Measurements from ENCODE around the gene ANKZF1.
A peak's percentile ranks its signal among the peaks of the same experiment; 100 is the strongest.

The ANKZF1 gene

DNA sequence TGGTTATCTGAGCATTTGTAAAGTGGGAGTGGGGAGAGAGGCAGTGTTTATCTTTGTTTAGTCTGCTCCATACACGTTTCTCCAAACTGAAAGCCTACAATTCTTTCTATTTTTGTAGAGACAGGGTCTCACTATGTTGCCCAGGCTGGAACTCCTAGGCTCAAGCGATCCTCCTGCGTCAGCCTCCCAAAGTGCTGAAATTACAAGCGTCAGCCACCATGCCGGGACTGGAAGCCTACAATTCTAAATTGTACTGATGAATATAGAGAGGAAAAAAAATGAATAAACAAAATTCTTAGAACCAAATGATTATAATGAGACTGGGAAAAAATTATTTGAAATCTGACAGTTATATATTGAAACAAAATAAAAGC is 24.5 kb upstream of the ANKZF1 start:
- peaks cover 20% of the 10 kb centered on the region for H3K36me3 ChIP-seq (ENCODE audit: insufficient read depth, low read length)
- no peak overlapping the region for H3K4me2 ChIP-seq (ENCODE audit: insufficient read depth, low read length)
- peaks cover 25% of the 10 kb centered on the region for H3K4me1 ChIP-seq (ENCODE audit: insufficient read depth, low read length)
- no peaks in the 10 kb centered on the region for H3K27me3 ChIP-seq (ENCODE audit: insufficient read depth, low read length, poor library complexity)
- DNase-seq (no peak), ATAC-seq (ENCODE audit: insufficient read depth, low read depth) (no peak)
- H3K9me3 ChIP-seq (ENCODE audit: insufficient read depth, low read length, severe bottlenecking) = no peaks in the 10 kb centered on the region
- no peak overlapping the region for H2AFZ ChIP-seq (ENCODE audit: low read depth, low read length)
- H3K27ac ChIP-seq (ENCODE audit: low read length) = no peak overlapping the region
- no peak overlapping the region for H3K4me3 ChIP-seq (ENCODE audit: low read depth in 1 of 2, low read length in 2 of 2)
- H4K20me1 ChIP-seq (ENCODE audit: insufficient read depth, low read length) = peaks cover 10% of the 10 kb centered on the region
- no peak for TF ChIP-seq EZH2 (IDR thresholded peaks at IDR 0.05; ENCODE audit: borderline replicate concordance, low read depth, low read length, severe bottlenecking)
- TF ChIP-seq, protein P1, sequence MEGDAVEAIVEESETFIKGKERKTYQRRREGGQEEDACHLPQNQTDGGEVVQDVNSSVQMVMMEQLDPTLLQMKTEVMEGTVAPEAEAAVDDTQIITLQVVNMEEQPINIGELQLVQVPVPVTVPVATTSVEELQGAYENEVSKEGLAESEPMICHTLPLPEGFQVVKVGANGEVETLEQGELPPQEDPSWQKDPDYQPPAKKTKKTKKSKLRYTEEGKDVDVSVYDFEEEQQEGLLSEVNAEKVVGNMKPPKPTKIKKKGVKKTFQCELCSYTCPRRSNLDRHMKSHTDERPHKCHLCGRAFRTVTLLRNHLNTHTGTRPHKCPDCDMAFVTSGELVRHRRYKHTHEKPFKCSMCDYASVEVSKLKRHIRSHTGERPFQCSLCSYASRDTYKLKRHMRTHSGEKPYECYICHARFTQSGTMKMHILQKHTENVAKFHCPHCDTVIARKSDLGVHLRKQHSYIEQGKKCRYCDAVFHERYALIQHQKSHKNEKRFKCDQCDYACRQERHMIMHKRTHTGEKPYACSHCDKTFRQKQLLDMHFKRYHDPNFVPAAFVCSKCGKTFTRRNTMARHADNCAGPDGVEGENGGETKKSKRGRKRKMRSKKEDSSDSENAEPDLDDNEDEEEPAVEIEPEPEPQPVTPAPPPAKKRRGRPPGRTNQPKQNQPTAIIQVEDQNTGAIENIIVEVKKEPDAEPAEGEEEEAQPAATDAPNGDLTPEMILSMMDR (IDR thresholded peaks at IDR 0.05; ENCODE audit: borderline replicate concordance, extremely low read depth, low read length, poor library complexity, severe bottlenecking) = no peak
- peaks cover 6% of the 10 kb centered on the region; the same call in 1 of the 2 replicates for H3K79me2 ChIP-seq (ENCODE audit: insufficient read depth, low read length)
- no peak overlapping the region for H3K9ac ChIP-seq (ENCODE audit: low read depth, low read length)

- Histone ChIP-seq H3K79me2 (ENCODE audit: insufficient read depth, low read length) (peaks cover 6% of the 10 kb centered on the region; the same call in 1 of the 2 replicates), H3K9ac (ENCODE audit: low read depth, low read length) (peak overlapping the region; percentile 57), H4K20me1 (ENCODE audit: insufficient read depth, low read length) (peaks cover 10% of the 10 kb centered on the region), H3K4me1 (ENCODE audit: insufficient read depth, low read length) (peaks cover 25% of the 10 kb centered on the region), H3K4me3 (ENCODE audit: low read depth in 1 of 2, low read length in 2 of 2) (peak overlapping the region; percentile 19 to 70; a peak in 3 of 4 replicates), H3K4me2 (ENCODE audit: insufficient read depth, low read length) (peak overlapping the region; percentile 75), H2AFZ (ENCODE audit: low read depth, low read length) (peak overlapping the region; percentile 73), H3K9me3 (ENCODE audit: insufficient read depth, low read length, severe bottlenecking) (no peaks in the 10 kb centered on the region), H3K27me3 (ENCODE audit: insufficient read depth, low read length, poor library complexity) (no peaks in the 10 kb centered on the region), H3K36me3 (ENCODE audit: insufficient read depth, low read length) (peaks cover 28% of the 10 kb centered on the region), H3K27ac (ENCODE audit: low read length) (peak overlapping the region; percentile 77)
- ATAC-seq (ENCODE audit: insufficient read depth, low read depth) (no peak), DNase-seq (no peak)
- no peak for TF ChIP-seq EZH2 (IDR thresholded peaks at IDR 0.05; ENCODE audit: borderline replicate concordance, low read depth, low read length, severe bottlenecking)
- TF ChIP-seq, protein P1 (IDR thresholded peaks at IDR 0.05; ENCODE audit: borderline replicate concordance, extremely low read depth, low read length, poor library complexity, severe bottlenecking) = no peak
Observed at GRCh38 chr2:219205981-219206327, 23.7 kb upstream of the ANKZF1 start.

GRCh38 chr2:219206328-219207133 is 23.1 kb upstream of the ANKZF1 start, which contains the start of gene ZFAND2B:
TSS of gene ZFAND2B (plus strand) at chr2:219206782. CDS start at chr2:219206988, 206 bp downstream.
- Histone ChIP-seq H3K27ac (ENCODE audit: low read length) (peak within 1 kb of the TSS; percentile 81), H3K79me2 (ENCODE audit: insufficient read depth, low read length) (peaks cover 6% of the 10 kb centered on the region; the same call in 1 of the 2 replicates), H3K9ac (ENCODE audit: low read depth, low read length) (peak within 1 kb of the TSS; percentile 57), H3K4me2 (ENCODE audit: insufficient read depth, low read length) (peak within 1 kb of the TSS; percentile 75), H3K27me3 (ENCODE audit: insufficient read depth, low read length, poor library complexity) (no peaks in the 10 kb centered on the region), H3K4me3 (ENCODE audit: low read depth in 1 of 2, low read length in 2 of 2) (peak within 1 kb of the TSS; percentile 19 to 70; a peak in 3 of 4 replicates), H3K4me1 (ENCODE audit: insufficient read depth, low read length) (peaks cover 25% of the 10 kb centered on the region), H4K20me1 (ENCODE audit: insufficient read depth, low read length) (peaks cover 10% of the 10 kb centered on the region), H3K9me3 (ENCODE audit: insufficient read depth, low read length, severe bottlenecking) (no peaks in the 10 kb centered on the region), H3K36me3 (ENCODE audit: insufficient read depth, low read length) (peaks cover 29% of the 10 kb centered on the region), H2AFZ (ENCODE audit: low read depth, low read length) (peak within 1 kb of the TSS; percentile 73)
- peak; percentile 94 for ATAC-seq (ENCODE audit: insufficient read depth, low read depth)
- TF ChIP-seq, protein P1 (IDR thresholded peaks at IDR 0.05; ENCODE audit: borderline replicate concordance, extremely low read depth, low read length, poor library complexity, severe bottlenecking) = no peak
- TF ChIP-seq EZH2 (IDR thresholded peaks at IDR 0.05; ENCODE audit: borderline replicate concordance, low read depth, low read length, severe bottlenecking) = no peak
- peak; percentile 93 for DNase-seq

Measured in DND-41 (cell line).